Psoas muscle (tissue), 8 donors: ENCODE data around the gene BOK. TPM values are rescaled to one million over a fixed set of nuclear protein-coding genes. Genes with fewer than 3 reads are reported as not detected.

ENCODE experiments used
- ATAC-seq, 4 donors: fragments of 200-7000 bp; cut with Tn5 transposase; one replicate each; pipeline ENCODE4 v1.9.1; 2020; ENCODE audit warnings: moderate library complexity in 3 of 4, mild to moderate bottlenecking in 2 of 4
- DNase-seq, 2 donors: peaks; one replicate each; pipeline ENCODE4 v3.0.0-alpha.2; 2020
- H3K27ac ChIP-seq: fragments of 200-600 bp; one replicate; pipeline ENCODE4 v1.8.0; 2022
- H3K27me3 ChIP-seq, 3 donors: fragments of 200-600 bp in 1 of 3; one replicate each; pipeline versions ENCODE4 v1.6.1 to v1.8.0; 2013 to 2022; ENCODE audit warnings: low read length in 2 of 3, mild to moderate bottlenecking in 2 of 3, moderate library complexity in 1 of 3; ENCODE audit not compliant: insufficient read depth in 3 of 3
- H3K36me3 ChIP-seq, 2 donors: fragments of 200-600 bp in 1 of 2; one replicate each; pipeline versions ENCODE4 v1.6.1 to v1.8.0; 2013 to 2022; ENCODE audit warnings: low read depth in 1 of 2, mild to moderate bottlenecking in 1 of 2, moderate library complexity in 1 of 2; ENCODE audit not compliant: insufficient read depth in 1 of 2
- H3K4me1 ChIP-seq: fragments of 200-600 bp; one replicate; pipeline ENCODE4 v1.8.0; 2022
- H3K4me3 ChIP-seq: fragments of 200-600 bp; one replicate; pipeline ENCODE4 v1.8.0; 2022; ENCODE audit warnings: mild to moderate bottlenecking
- H3K9me3 ChIP-seq: fragments of 200-600 bp; one replicate; pipeline ENCODE4 v1.8.0; 2022
- WGBS, 3 donors: extraction: QIAGEN DNeasy Blood & Tissue Kit; methylation state at CpG; one replicate each; pipeline versions ENCODE4 v1.1.6 to v1.1.7; 2013; 5-methylcytosine and 5-hydroxymethylcytosine counted together
- intact Hi-C, 2 donors: fragments of 100-400 bp; cut with DNase I; formaldehyde crosslinking; loops; one replicate each; pipeline versions ENCODE4 v1.11.0 to v1.14.2; 2022
- polyA plus RNA-seq, 3 donors: library from polyadenylated mRNA; stranded (reverse); fragments of 200-250 nt; gene quantifications; one replicate each; pipeline ENCODE4 v1.2.3, GENCODE V29; 2013
- total RNA-seq, 4 donors: library from RNA; stranded (reverse); fragmentation: NEBNext Ultra II Directional in 2 of 4; extraction: Animal tissue kit (Norgen Biotek cat#: 25700) in 2 of 4; gene quantifications; one replicate each; pipeline versions ENCODE4 v1.2.1 to v1.2.4, GENCODE V29; 2021 to 2023
- TF ChIP-seq, protein P1 (sequence below): fragments of 200-600 bp; IDR thresholded peaks from one replicate; pipeline ENCODE4 v1.8.0; 2022; ENCODE audit warnings: antibody characterized with exemption
- donor health status: healthy with polysubstance abuse.
- donor health status: DM: no; HTN: no; CAD: no; lungs with moderate emphysema.
- donor health status: Bipolar disorder and iron deficiency.
- donor health status: healthy.
- donor health status: DM: yes; HTN: yes; CAD: no.
- donor health status: DM: no; HTN: no; CAD: no.
- donor health status: DM: no; HTN: no; CAD: no.
- donor health status: DM: yes; HTN: yes; CAD: no.

The BOK gene
- total and polyA plus RNA-seq, 7 donors, result 1.3 to 12.8 (median 3.6) TPM

DNA sequence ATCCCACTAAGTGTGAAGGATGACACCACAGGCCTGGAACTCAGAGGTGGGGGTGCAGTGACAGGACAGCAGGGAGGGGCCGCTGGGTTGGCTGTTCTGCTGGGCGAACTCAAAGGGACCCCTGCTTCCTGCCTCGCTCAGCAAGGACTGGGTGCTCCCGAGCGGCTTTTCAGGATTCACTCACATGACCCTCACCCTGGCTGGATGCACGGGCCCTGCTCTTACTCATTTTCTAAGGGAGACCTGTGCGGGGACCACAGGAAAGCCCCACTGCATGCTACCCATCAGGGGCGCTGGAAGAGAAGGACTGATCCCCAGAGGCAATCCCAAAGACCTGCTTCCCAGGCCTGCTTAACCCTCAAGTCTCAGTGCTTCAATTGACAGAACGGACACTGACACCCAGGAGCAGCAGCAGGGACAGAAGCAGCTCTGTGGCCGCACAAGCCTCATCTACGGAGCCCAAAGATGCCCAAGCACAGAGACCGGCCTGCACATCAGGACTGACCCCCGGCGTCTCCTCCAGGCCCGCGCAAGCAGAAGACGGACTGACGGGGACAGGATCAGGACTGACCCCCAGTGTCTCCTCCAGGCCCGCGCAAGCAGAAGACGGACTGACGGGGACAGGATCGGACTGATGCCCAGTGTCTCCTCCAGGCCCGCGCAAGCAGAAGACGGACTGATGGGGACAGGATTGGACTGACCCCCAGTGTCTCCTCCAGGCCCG is 48.8 kb downstream of the BOK start:
- WGBS, 3 donors, result 94 to 97% (median 96%) methylated on average over 27 of the region's 27 CpGs
- intact Hi-C loops, result loop anchor here in 1 of 2 donors (10.0 kb wide), 1 partner anchor 343 kb away; no protein-coding TSS in a partner anchor
- Histone ChIP-seq H3K4me1 (peaks cover 17% of the 10 kb centered on the region), H3K27ac (no peak overlapping the region), H3K9me3 (no peaks in the 10 kb centered on the region), H3K27me3 (no peaks in the 10 kb centered on the region), H3K4me3 (no peak overlapping the region), H3K36me3 (peaks cover 3 to 44% of the 10 kb centered on the region in 2 donors)
- ATAC-seq (no peak), DNase-seq (no peak)
- TF ChIP-seq, protein P1, sequence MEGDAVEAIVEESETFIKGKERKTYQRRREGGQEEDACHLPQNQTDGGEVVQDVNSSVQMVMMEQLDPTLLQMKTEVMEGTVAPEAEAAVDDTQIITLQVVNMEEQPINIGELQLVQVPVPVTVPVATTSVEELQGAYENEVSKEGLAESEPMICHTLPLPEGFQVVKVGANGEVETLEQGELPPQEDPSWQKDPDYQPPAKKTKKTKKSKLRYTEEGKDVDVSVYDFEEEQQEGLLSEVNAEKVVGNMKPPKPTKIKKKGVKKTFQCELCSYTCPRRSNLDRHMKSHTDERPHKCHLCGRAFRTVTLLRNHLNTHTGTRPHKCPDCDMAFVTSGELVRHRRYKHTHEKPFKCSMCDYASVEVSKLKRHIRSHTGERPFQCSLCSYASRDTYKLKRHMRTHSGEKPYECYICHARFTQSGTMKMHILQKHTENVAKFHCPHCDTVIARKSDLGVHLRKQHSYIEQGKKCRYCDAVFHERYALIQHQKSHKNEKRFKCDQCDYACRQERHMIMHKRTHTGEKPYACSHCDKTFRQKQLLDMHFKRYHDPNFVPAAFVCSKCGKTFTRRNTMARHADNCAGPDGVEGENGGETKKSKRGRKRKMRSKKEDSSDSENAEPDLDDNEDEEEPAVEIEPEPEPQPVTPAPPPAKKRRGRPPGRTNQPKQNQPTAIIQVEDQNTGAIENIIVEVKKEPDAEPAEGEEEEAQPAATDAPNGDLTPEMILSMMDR, result no peak

DNA sequence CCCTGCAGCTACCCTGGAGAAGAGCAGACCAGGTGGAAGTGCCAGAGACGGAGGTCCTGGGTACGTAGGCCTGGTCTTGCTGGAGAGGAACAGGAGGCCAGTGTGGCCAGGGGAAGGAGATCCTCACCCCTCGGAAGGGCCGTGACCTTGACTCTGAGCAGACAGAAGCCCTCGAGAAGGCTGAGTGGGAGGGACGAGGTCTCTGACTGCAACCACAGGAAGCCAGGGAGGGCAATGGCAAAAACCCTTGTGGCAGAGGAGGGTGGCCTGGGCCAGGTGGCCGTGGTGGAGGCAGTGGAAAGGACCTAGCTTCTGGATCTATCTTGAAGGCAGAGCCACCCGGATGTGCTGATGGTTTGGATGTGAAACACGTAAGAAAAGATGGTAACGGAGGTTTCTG is 50.3 kb downstream of the BOK start:
- no peaks in the 10 kb centered on the region for H3K27me3 ChIP-seq
- H3K4me1 ChIP-seq, result peaks cover 24% of the 10 kb centered on the region
- WGBS, 3 donors, result 86 to 91% (median 88%) methylated on average over 10 of the region's 10 CpGs
- TF ChIP-seq, protein P1, result no peak
- H3K27ac ChIP-seq, result no peak overlapping the region
- intact Hi-C loops, result loop anchor here in 1 of 2 donors (10.0 kb wide), 1 partner anchor 344 kb away; no protein-coding TSS in a partner anchor
- DNase-seq, result no peak
- no peak overlapping the region for H3K4me3 ChIP-seq
- no peaks in the 10 kb centered on the region for H3K9me3 ChIP-seq
- ATAC-seq, result no peak
- H3K36me3 ChIP-seq, result peaks cover 0 to 32% of the 10 kb centered on the region in 2 donors

GRCh38 chr2:241609859-241610793 is 51.6 kb downstream of the BOK start:
- DNase-seq (peak; percentile 87 to 93), ATAC-seq (peak; percentile 96 to 98 (median 96))
- Histone ChIP-seq H3K9me3 (no peaks in the 10 kb centered on the region), H3K27ac (peak overlapping the region; percentile 77), H3K4me1 (peaks cover 24% of the 10 kb centered on the region), H3K36me3 (peaks cover 0 to 22% of the 10 kb centered on the region in 2 donors), H3K27me3 (no peaks in the 10 kb centered on the region), H3K4me3 (peak overlapping the region; percentile 78)
- TF ChIP-seq, protein P1, result peak; percentile 64
- intact Hi-C loops, result loop anchor here in 1 of 2 donors (5.0 to 10.0 kb wide), 3 partner anchors 103 to 345 kb away; partner anchors contain the start of gene STK25
- WGBS, 3 donors, result 6 to 14% (median 13%) methylated on average over 29 to 76 of the region's 76 CpGs

- H3K4me3 ChIP-seq, result no peak overlapping the region
- H3K27me3 ChIP-seq, result no peaks in the 10 kb centered on the region
- ATAC-seq (no peak), DNase-seq (no peak)
- H3K27ac ChIP-seq, result peak overlapping the region; percentile 77
- 92 to 95% (median 94%) methylated on average over 12 to 13 of the region's 13 CpGs for WGBS, 3 donors
- no peaks in the 10 kb centered on the region for H3K9me3 ChIP-seq
- TF ChIP-seq, protein P1, result no peak
- H3K36me3 ChIP-seq, result peaks cover 0 to 13% of the 10 kb centered on the region in 2 donors
- peaks cover 27% of the 10 kb centered on the region for H3K4me1 ChIP-seq
- intact Hi-C loops, result loop anchor here in 1 of 2 donors (5.0 kb wide), 2 partner anchors 104 to 244 kb away; partner anchors contain the start of gene STK25
Measured at GRCh38 chr2:241611062-241611461, 52.5 kb downstream of the BOK start.
